ENCODE data around the gene L3HYPDH.

- TF ChIP-seq MXD1 (CRISPR knock-in tag; IDR thresholded peaks at IDR 0.05) (no peak), ZNF83 (CRISPR knock-in tag; IDR thresholded peaks at IDR 0.05; ENCODE audit: borderline replicate concordance) (no peak), SNAPC2 (CRISPR knock-in tag; IDR thresholded peaks at IDR 0.05) (no peak), TEAD3 (CRISPR knock-in tag; optimal IDR thresholded peaks at IDR 0.05; ENCODE audit: borderline replicate concordance) (no peak), KLF12 (CRISPR knock-in tag; IDR thresholded peaks at IDR 0.05; ENCODE audit: borderline replicate concordance) (no peak), SALL1 (CRISPR knock-in tag; IDR thresholded peaks at IDR 0.05) (no peak), FOXK1 (CRISPR knock-in tag; IDR thresholded peaks at IDR 0.05; ENCODE audit: borderline replicate concordance, low read depth) (no peak), SMARCE1 (IDR thresholded peaks at IDR 0.05; ENCODE audit: borderline replicate concordance) (no peak), EZH2 (conservative IDR thresholded peaks at IDR 0.05; ENCODE audit: low read depth, low read length) (no peak), TOPORS (CRISPR knock-in tag; IDR thresholded peaks at IDR 0.05) (no peak)
- TF ChIP-seq, protein P1, sequence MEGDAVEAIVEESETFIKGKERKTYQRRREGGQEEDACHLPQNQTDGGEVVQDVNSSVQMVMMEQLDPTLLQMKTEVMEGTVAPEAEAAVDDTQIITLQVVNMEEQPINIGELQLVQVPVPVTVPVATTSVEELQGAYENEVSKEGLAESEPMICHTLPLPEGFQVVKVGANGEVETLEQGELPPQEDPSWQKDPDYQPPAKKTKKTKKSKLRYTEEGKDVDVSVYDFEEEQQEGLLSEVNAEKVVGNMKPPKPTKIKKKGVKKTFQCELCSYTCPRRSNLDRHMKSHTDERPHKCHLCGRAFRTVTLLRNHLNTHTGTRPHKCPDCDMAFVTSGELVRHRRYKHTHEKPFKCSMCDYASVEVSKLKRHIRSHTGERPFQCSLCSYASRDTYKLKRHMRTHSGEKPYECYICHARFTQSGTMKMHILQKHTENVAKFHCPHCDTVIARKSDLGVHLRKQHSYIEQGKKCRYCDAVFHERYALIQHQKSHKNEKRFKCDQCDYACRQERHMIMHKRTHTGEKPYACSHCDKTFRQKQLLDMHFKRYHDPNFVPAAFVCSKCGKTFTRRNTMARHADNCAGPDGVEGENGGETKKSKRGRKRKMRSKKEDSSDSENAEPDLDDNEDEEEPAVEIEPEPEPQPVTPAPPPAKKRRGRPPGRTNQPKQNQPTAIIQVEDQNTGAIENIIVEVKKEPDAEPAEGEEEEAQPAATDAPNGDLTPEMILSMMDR (CRISPR knock-in tag; IDR thresholded peaks at IDR 0.05), result no peak
- TF ChIP-seq, protein P2, sequence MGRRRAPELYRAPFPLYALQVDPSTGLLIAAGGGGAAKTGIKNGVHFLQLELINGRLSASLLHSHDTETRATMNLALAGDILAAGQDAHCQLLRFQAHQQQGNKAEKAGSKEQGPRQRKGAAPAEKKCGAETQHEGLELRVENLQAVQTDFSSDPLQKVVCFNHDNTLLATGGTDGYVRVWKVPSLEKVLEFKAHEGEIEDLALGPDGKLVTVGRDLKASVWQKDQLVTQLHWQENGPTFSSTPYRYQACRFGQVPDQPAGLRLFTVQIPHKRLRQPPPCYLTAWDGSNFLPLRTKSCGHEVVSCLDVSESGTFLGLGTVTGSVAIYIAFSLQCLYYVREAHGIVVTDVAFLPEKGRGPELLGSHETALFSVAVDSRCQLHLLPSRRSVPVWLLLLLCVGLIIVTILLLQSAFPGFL (CRISPR knock-in tag; IDR thresholded peaks at IDR 0.05), result no peak
These were observed 4.0 kb downstream of the L3HYPDH start for GRCh38 chr14:59480166-59480565.
